Measurements from ENCODE around the gene DGKD. TPM values are rescaled to one million over a fixed set of nuclear protein-coding genes. Genes with fewer than 3 reads are reported as not detected.

DGKD gene
- total and polyA plus RNA-seq, 2 donors from 2014 or later, result 2.6 to 32.3 TPM

GRCh38 chr2:233409286-233409991, 55.1 kb downstream of the DGKD start:
- TF ChIP-seq CTCF (IDR thresholded peaks at IDR 0.05; ENCODE audit: borderline replicate concordance, extremely low read depth, insufficient read depth), result no peak
- no peak overlapping the region for H3K9ac ChIP-seq (ENCODE audit: low read length in 3 of 3)
- no peak overlapping the region for H3K4me3 ChIP-seq (ENCODE audit: low read length in 3 of 3)
- H3K36me3 ChIP-seq (ENCODE audit: control insufficient read depth in 2 of 3, insufficient read depth in 3 of 3, low read length in 3 of 3), result no peaks in the 10 kb centered on the region
- no peak overlapping the region for H3K27ac ChIP-seq (ENCODE audit: low read depth in 2 of 2, low read length in 2 of 2)
- FAIRE-seq (no peak), DNase-seq (no peak)
- no peaks in the 10 kb centered on the region for H3K27me3 ChIP-seq (ENCODE audit: control insufficient read depth, insufficient read depth, low read length)
- intact Hi-C loops (cut with DNase I), result no loop called here
- H3K4me1 ChIP-seq (ENCODE audit: control insufficient read depth in 2 of 3, insufficient read depth in 2 of 3, low read depth in 1 of 3, low read length in 3 of 3), result peaks cover 0 to 15% (median 7%) of the 10 kb centered on the region in 3 donors
- peaks cover 0 to 14% (median 0%) of the 10 kb centered on the region in 3 donors for H3K9me3 ChIP-seq (ENCODE audit: control insufficient read depth in 2 of 3, insufficient read depth in 1 of 3, low read length in 3 of 3)

- Histone ChIP-seq H3K9me3 (ENCODE audit: control insufficient read depth in 2 of 3, insufficient read depth in 1 of 3, low read length in 3 of 3) (peaks cover 0 to 14% (median 0%) of the 10 kb centered on the region in 3 donors), H3K27ac (ENCODE audit: low read depth in 2 of 2, low read length in 2 of 2) (peak overlapping the region in 1 of 2 donors; percentile 4), H3K36me3 (ENCODE audit: control insufficient read depth in 2 of 3, insufficient read depth in 3 of 3, low read length in 3 of 3) (no peaks in the 10 kb centered on the region), H3K9ac (ENCODE audit: low read length in 3 of 3) (no peak overlapping the region), H3K4me1 (ENCODE audit: control insufficient read depth in 2 of 3, insufficient read depth in 2 of 3, low read depth in 1 of 3, low read length in 3 of 3) (peaks cover 0 to 22% (median 10%) of the 10 kb centered on the region in 3 donors), H3K27me3 (ENCODE audit: control insufficient read depth, insufficient read depth, low read length) (no peaks in the 10 kb centered on the region), H3K4me3 (ENCODE audit: low read length in 3 of 3) (no peak overlapping the region)
- intact Hi-C loops (cut with DNase I), result no loop called here
- DNase-seq (no peak), FAIRE-seq (no peak)
- no peak for TF ChIP-seq CTCF (IDR thresholded peaks at IDR 0.05; ENCODE audit: borderline replicate concordance, extremely low read depth, insufficient read depth)
Observed at GRCh38 chr2:233410196-233410760, 56.0 kb downstream of the DGKD start.

- no peak overlapping the region for H3K9ac ChIP-seq (ENCODE audit: low read length in 3 of 3)
- no peak overlapping the region for H3K27ac ChIP-seq (ENCODE audit: low read depth in 2 of 2, low read length in 2 of 2)
- no peak for FAIRE-seq
- peaks cover 0 to 23% (median 10%) of the 10 kb centered on the region in 3 donors for H3K4me1 ChIP-seq (ENCODE audit: control insufficient read depth in 2 of 3, insufficient read depth in 2 of 3, low read depth in 1 of 3, low read length in 3 of 3)
- H3K4me3 ChIP-seq (ENCODE audit: low read length in 3 of 3), result no peak overlapping the region
- DNase-seq, result no peak
- H3K36me3 ChIP-seq (ENCODE audit: control insufficient read depth in 2 of 3, insufficient read depth in 3 of 3, low read length in 3 of 3), result no peaks in the 10 kb centered on the region
- no peaks in the 10 kb centered on the region for H3K27me3 ChIP-seq (ENCODE audit: control insufficient read depth, insufficient read depth, low read length)
- intact Hi-C loops (cut with DNase I), result no loop called here
- TF ChIP-seq CTCF (IDR thresholded peaks at IDR 0.05; ENCODE audit: borderline replicate concordance, extremely low read depth, insufficient read depth), result no peak
- peaks cover 0 to 14% (median 0%) of the 10 kb centered on the region in 3 donors for H3K9me3 ChIP-seq (ENCODE audit: control insufficient read depth in 2 of 3, insufficient read depth in 1 of 3, low read length in 3 of 3)
Observed at GRCh38 chr2:233411162-233411561, 56.9 kb downstream of the DGKD start.

Data from kidney (tissue), 14 donors.